Caki2 (cell line): Measurements from ENCODE around the gene GTF3C1. TPM values are rescaled to one million over a fixed set of nuclear protein-coding genes. Genes with fewer than 3 reads are reported as not detected.
"Not testable (repeated sequence)": the region's sequence is repeated elsewhere in the genome, so short reads cannot be mapped to it uniquely, and the experiment has no call there.

Source experiments
- DNase-seq: peaks from one replicate; pipeline ENCODE4 v3.0.0-alpha.2; 2015; ENCODE audit warnings: low read depth
- in situ Hi-C: cut with HindIII; loops from 2 replicates; pipeline ENCODE4 v1.10.0; 2016; ENCODE audit warnings: low sequenced_read_pairs, low pct_unique_long_range_greater_than_20kb, mixed read lengths
- total RNA-seq: library from RNA; depleted of rRNA; stranded (reverse); fragments of >200 nt; shearing (Covaris generic); gene quantifications from 2 replicates; pipeline ENCODE4 v1.2.3, GENCODE V29; 2014; ENCODE audit warnings: low replicate concordance; rRNA removed

GTF3C1 gene
- 65.3 and 68.2 TPM in 2 replicates for total RNA-seq

GRCh38 chr16:27549746-27550581 lies at the start of gene GTF3C1, which contains the start of gene KATNIP:
Gene GTF3C1 (minus strand): TSS chr16:27549913. CDS start chr16:27549890, 23 bp downstream.
Gene KATNIP (plus strand): TSS chr16:27550144. CDS start chr16:27550171, 27 bp downstream.
- DNase-seq, result peak; percentile 96
- in situ Hi-C loops, result no loop called here

GRCh38 chr16:27598931-27599565 lies 49.3 kb upstream of the GTF3C1 start:
- in situ Hi-C loops, result no loop called here
- no peak for DNase-seq

GRCh38 chr16:27598220-27598619 lies 48.5 kb upstream of the GTF3C1 start:
- in situ Hi-C loops, result no loop called here
- no peak for DNase-seq

- DNase-seq, result no peak
- in situ Hi-C loops, result no loop called here
These were observed 47.6 kb upstream of the GTF3C1 start for GRCh38 chr16:27597361-27597760.

- in situ Hi-C loops, result no loop called here
- no peak for DNase-seq
These were observed 46.7 kb upstream of the GTF3C1 start for GRCh38 chr16:27596411-27596810.

- in situ Hi-C loops, result no loop called here
- no peak for DNase-seq
These were observed 46.3 kb upstream of the GTF3C1 start for GRCh38 chr16:27595993-27596392.

GRCh38 chr16:27595475-27595874 lies 45.8 kb upstream of the GTF3C1 start:
- in situ Hi-C loops, result no loop called here
- no peak for DNase-seq

GRCh38 chr16:27591837-27592236 lies 42.1 kb upstream of the GTF3C1 start:
- in situ Hi-C loops, result no loop called here
- no peak for DNase-seq

- DNase-seq, result no peak
- in situ Hi-C loops, result no loop called here
These were observed 38.3 kb upstream of the GTF3C1 start for GRCh38 chr16:27588057-27588456.

GRCh38 chr16:27586711-27587110 lies 37.0 kb upstream of the GTF3C1 start:
- no peak for DNase-seq
- in situ Hi-C loops, result no loop called here

GRCh38 chr16:27585200-27585599 lies 35.5 kb upstream of the GTF3C1 start:
- no peak for DNase-seq
- in situ Hi-C loops, result no loop called here

- DNase-seq, result no peak
- in situ Hi-C loops, result no loop called here
These were observed 33.9 kb upstream of the GTF3C1 start for GRCh38 chr16:27583634-27584033.

GRCh38 chr16:27582883-27583282 lies 33.2 kb upstream of the GTF3C1 start:
- in situ Hi-C loops, result no loop called here
- no peak for DNase-seq

GRCh38 chr16:27579087-27579980 lies 29.6 kb upstream of the GTF3C1 start:
- no peak for DNase-seq
- in situ Hi-C loops, result no loop called here

GRCh38 chr16:27576729-27577128 lies 27.0 kb upstream of the GTF3C1 start:
- no peak for DNase-seq
- in situ Hi-C loops, result no loop called here

GRCh38 chr16:27572711-27573110 lies 23.0 kb upstream of the GTF3C1 start:
- in situ Hi-C loops, result no loop called here
- DNase-seq, result no peak

GRCh38 chr16:27571433-27572326 lies 22.0 kb upstream of the GTF3C1 start:
- in situ Hi-C loops, result no loop called here
- no peak for DNase-seq

- in situ Hi-C loops, result not testable (repeated sequence)
These were observed 21.3 kb upstream of the GTF3C1 start for GRCh38 chr16:27570986-27571385.

More at GRCh38 chr16:27570986-27571385, 21.3 kb upstream of the GTF3C1 start:
- DNase-seq, result not testable (repeated sequence)
